ENCODE measurements around the gene C10orf120. TPM values are rescaled to one million over a fixed set of nuclear protein-coding genes. Genes with fewer than 3 reads are reported as not detected.

C10orf120 gene
- polyA plus RNA-seq, 2 of the 4 experiments (the other 2 are of a cell fraction) = not detected

DNA sequence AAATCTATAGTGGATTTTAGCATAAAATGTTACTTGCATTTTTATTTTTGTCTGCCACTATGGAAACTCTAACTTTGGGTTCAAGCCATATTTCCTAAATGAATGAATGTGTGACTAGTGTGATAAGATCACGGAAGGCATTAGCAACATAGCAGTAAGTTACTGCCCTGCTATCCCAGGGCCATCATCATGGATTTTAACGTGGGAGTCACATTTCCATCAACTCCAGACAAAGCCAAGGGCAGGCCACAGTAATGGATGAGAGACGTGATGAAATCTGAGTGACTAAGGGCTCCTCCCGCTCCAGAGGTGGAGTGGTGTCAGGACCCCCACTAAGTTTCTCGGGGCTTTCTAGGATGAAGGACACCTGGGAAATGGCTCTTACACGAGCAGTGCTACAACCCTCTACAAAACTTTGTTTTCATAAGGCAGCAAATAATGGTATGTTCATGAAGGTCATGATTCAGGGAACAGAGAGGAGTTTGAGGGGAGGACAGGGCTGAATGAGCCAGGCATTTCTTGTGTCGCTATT is 34.3 kb downstream of the C10orf120 start:
- ChIA-PET POLR2A (no interaction called here), CTCF (interaction anchor here (1.4 kb wide), 1 partner anchor 16 kb away, joined by 4 read pairs; no protein-coding TSS in a partner anchor)
- H3K27ac ChIP-seq = no peak overlapping the region
- no peak for DNase-seq (ENCODE audit: low read depth in 1 of 2, low spot score in 1 of 2)
- ATAC-seq = no peak
- H3K4me3 ChIP-seq = no peak overlapping the region
- no peaks in the 10 kb centered on the region for H3K4me1 ChIP-seq
- WGBS (ENCODE audit: missing lambda C conversion rate) = 16% methylated on average over 7 of the region's 7 CpGs
- no peaks in the 10 kb centered on the region for H3K9me3 ChIP-seq
- TF ChIP-seq GATA3 (IDR thresholded peaks at IDR 0.05; ENCODE audit: borderline replicate concordance) = no peak
- TF ChIP-seq FOXS1 (CRISPR knock-in tag; IDR thresholded peaks at IDR 0.05) = no peak
- TF ChIP-seq, protein P1, sequence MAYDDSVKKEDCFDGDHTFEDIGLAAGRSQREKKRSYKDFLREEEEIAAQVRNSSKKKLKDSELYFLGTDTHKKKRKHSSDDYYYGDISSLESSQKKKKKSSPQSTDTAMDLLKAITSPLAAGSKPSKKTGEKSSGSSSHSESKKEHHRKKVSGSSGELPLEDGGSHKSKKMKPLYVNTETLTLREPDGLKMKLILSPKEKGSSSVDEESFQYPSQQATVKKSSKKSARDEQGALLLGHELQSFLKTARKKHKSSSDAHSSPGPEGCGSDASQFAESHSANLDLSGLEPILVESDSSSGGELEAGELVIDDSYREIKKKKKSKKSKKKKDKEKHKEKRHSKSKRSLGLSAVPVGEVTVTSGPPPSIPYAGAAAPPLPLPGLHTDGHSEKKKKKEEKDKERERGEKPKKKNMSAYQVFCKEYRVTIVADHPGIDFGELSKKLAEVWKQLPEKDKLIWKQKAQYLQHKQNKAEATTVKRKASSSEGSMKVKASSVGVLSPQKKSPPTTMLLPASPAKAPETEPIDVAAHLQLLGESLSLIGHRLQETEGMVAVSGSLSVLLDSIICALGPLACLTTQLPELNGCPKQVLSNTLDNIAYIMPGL (CRISPR knock-in tag; IDR thresholded peaks at IDR 0.05; ENCODE audit: borderline replicate concordance) = no peak
- no peak for TF ChIP-seq KDM5A (IDR thresholded peaks at IDR 0.05)
- TF ChIP-seq BCL3 (IDR thresholded peaks at IDR 0.05) = no peak
- TF ChIP-seq MYC (IDR thresholded peaks at IDR 0.05; ENCODE audit: borderline replicate concordance, low read length) = no peak
- TF ChIP-seq MAZ (IDR thresholded peaks at IDR 0.05; ENCODE audit: borderline replicate concordance, low read depth, low read length) = no peak
- no peak for TF ChIP-seq MAFK (IDR thresholded peaks at IDR 0.05; ENCODE audit: partially characterized antibody)
- TF ChIP-seq CEBPB (IDR thresholded peaks at IDR 0.05) = no peak
- no peak for TF ChIP-seq ELK1 (IDR thresholded peaks at IDR 0.05; ENCODE audit: low read depth, low read length)
- no peak for TF ChIP-seq SREBF2 (IDR thresholded peaks at IDR 0.05)
- no peak for TF ChIP-seq RNF2 (IDR thresholded peaks at IDR 0.05; ENCODE audit: borderline replicate concordance, low read depth)
- no peak for TF ChIP-seq E2F6 (IDR thresholded peaks at IDR 0.05; ENCODE audit: borderline replicate concordance, low read depth)
- TF ChIP-seq ESRRA (IDR thresholded peaks at IDR 0.05; ENCODE audit: borderline replicate concordance, low read length) = no peak
- no peak for TF ChIP-seq SMC3 (IDR thresholded peaks at IDR 0.05)
- no peak for FAIRE-seq
- H3K4me2 ChIP-seq = no peak overlapping the region

DNA sequence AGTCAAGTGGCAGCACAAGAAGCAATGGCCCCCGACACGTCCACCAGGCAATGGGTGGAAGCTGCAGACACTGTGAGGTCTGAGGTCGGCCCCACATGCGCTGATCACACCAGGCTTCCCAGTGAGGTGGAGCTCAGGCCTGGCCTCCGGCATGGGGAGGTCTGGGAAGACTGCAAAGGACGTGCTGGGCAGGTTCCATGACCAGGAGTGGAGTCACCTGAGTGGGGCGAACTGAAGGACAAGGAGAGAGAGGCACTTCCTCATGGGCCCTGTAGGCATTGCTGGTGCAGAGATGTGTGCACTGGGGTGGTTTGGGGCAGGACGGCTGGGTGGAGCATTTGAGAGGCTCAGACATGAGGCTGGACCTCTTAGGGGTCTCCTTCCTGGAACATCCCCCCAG is 35.1 kb downstream of the C10orf120 start:
- no peak for TF ChIP-seq EP300 (IDR thresholded peaks at IDR 0.05)
- no peak for TF ChIP-seq HDAC2 (IDR thresholded peaks at IDR 0.05)
- TF ChIP-seq CBX2 (IDR thresholded peaks at IDR 0.05; ENCODE audit: borderline replicate concordance, low read depth) = no peak
- no peak for TF ChIP-seq BCL3 (IDR thresholded peaks at IDR 0.05)
- no peak for TF ChIP-seq RARB (CRISPR knock-in tag; IDR thresholded peaks at IDR 0.05)
- no peak for TF ChIP-seq KDM5A (IDR thresholded peaks at IDR 0.05)
- no peak for TF ChIP-seq HES2 (IDR thresholded peaks at IDR 0.05)
- no peak for TF ChIP-seq SMC3 (IDR thresholded peaks at IDR 0.05)
- no peak for TF ChIP-seq CBX8 (IDR thresholded peaks at IDR 0.05)
- no peak for TF ChIP-seq ZC3H11A (IDR thresholded peaks at IDR 0.05)
- no peak for TF ChIP-seq RAD21 (conservative IDR thresholded peaks at IDR 0.05 in 1 of 2, IDR thresholded peaks at IDR 0.05 in 1 of 2)
- TF ChIP-seq, protein P2, sequence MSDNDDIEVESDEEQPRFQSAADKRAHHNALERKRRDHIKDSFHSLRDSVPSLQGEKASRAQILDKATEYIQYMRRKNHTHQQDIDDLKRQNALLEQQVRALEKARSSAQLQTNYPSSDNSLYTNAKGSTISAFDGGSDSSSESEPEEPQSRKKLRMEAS (IDR thresholded peaks at IDR 0.05) = no peak
- TF ChIP-seq GATA3 (IDR thresholded peaks at IDR 0.05; ENCODE audit: borderline replicate concordance) = no peak
- no peak for TF ChIP-seq ZNF302 (CRISPR knock-in tag; IDR thresholded peaks at IDR 0.05)
- no peak for TF ChIP-seq E2F6 (IDR thresholded peaks at IDR 0.05; ENCODE audit: borderline replicate concordance, low read depth)
- no peak for TF ChIP-seq REST (IDR thresholded peaks at IDR 0.05)
- no peaks in the 10 kb centered on the region for H3K4me1 ChIP-seq
- no peak overlapping the region for H3K27ac ChIP-seq
- no peaks in the 10 kb centered on the region for H3K9me3 ChIP-seq
- 18% methylated on average over 8 of the region's 8 CpGs for WGBS (ENCODE audit: missing lambda C conversion rate)
- H3K4me3 ChIP-seq = no peak overlapping the region
- ChIA-PET CTCF (no interaction called here), POLR2A (no interaction called here)
- FAIRE-seq (no peak), ATAC-seq (no peak), DNase-seq (ENCODE audit: low read depth in 1 of 2, low spot score in 1 of 2) (no peak)
- no peak overlapping the region for H3K4me2 ChIP-seq

All from A549 (cell line).